IPS-15b (cell line): Measurements from ENCODE around the gene SSBP4.
A peak's percentile ranks its signal among the peaks of the same experiment; 100 is the strongest.

ENCODE experiments used
- H3K27me3 ChIP-seq: one replicate; pipeline ENCODE4 v1.6.1; 2013; ENCODE audit warnings: low read length; ENCODE audit not compliant: control insufficient read depth, insufficient read depth
- H3K36me3 ChIP-seq: one replicate; pipeline ENCODE4 v1.6.1; 2013; ENCODE audit warnings: low read length; ENCODE audit not compliant: control insufficient read depth, insufficient read depth
- H3K4me1 ChIP-seq: one replicate; pipeline ENCODE4 v1.6.1; 2013; ENCODE audit warnings: mild to moderate bottlenecking, low read length; ENCODE audit not compliant: control insufficient read depth, insufficient read depth
- H3K4me3 ChIP-seq: one replicate; pipeline ENCODE4 v1.5.1; 2013; ENCODE audit warnings: low read depth, low read length
- H3K9ac ChIP-seq: one replicate; pipeline ENCODE4 v1.6.1; 2013; ENCODE audit warnings: low read depth, mild to moderate bottlenecking, low read length
- H3K9me3 ChIP-seq: one replicate; pipeline ENCODE4 v1.6.1; 2013; ENCODE audit warnings: mild to moderate bottlenecking, low read length; ENCODE audit not compliant: control insufficient read depth, insufficient read depth

The SSBP4 gene

GRCh38 chr19:18431351-18432197, 12.4 kb downstream of the SSBP4 start:
- peaks cover 20% of the 10 kb centered on the region for H3K36me3 ChIP-seq
- peaks cover 7% of the 10 kb centered on the region for H3K4me1 ChIP-seq
- H3K9ac ChIP-seq = no peak overlapping the region
- no peaks in the 10 kb centered on the region for H3K27me3 ChIP-seq
- H3K4me3 ChIP-seq = peak overlapping the region; percentile 22
- H3K9me3 ChIP-seq = no peaks in the 10 kb centered on the region

DNA sequence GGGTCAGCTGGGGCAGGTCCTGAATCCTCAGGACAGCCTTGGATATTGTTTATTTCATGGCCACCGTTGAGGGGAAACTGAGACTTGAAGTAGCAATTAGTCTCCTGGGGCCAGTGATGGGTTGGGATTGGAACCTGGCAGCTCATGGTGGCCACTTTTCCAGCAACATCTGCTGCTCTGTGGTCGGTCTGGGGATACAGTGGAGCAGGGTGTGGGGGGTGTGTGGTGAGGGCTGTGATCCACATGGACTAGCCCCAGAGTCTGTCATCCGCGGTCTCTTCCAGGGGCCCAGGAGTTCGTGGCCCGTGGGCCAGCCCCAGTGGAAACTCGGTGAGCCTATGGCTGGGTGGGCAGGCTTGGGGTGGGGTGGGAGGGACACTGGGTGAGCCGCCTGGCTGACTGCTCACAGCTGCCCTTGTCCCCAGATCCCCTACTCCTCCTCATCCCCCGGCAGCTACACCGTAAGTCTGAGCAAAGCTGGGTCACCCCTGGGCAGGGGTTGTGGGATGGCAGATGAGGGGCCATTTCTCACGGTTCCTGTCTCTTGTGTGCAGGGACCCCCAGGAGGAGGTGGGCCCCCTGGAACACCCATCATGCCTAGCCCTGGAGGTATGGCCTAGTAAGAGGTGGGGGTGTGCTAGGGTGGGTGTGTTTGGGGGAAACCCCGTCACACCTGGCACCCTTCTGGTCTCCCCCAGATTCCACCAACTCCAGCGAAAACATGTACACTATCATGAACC, 13.2 kb downstream of the SSBP4 start:
- Histone ChIP-seq H3K9ac (peak overlapping the region; percentile 65), H3K4me1 (peaks cover 7% of the 10 kb centered on the region), H3K27me3 (no peaks in the 10 kb centered on the region), H3K9me3 (no peaks in the 10 kb centered on the region), H3K4me3 (peak overlapping the region; percentile 32), H3K36me3 (peaks cover 20% of the 10 kb centered on the region)

- H3K9ac ChIP-seq = peak overlapping the region; percentile 65
- no peaks in the 10 kb centered on the region for H3K27me3 ChIP-seq
- H3K4me1 ChIP-seq = peaks cover 7% of the 10 kb centered on the region
- H3K36me3 ChIP-seq = peaks cover 20% of the 10 kb centered on the region
- H3K9me3 ChIP-seq = no peaks in the 10 kb centered on the region
- peak overlapping the region; percentile 32 for H3K4me3 ChIP-seq
Measured at GRCh38 chr19:18433015-18433691, 14.0 kb downstream of the SSBP4 start.

GRCh38 chr19:18433735-18434398, 14.7 kb downstream of the SSBP4 start:
- Histone ChIP-seq H3K9me3 (no peaks in the 10 kb centered on the region), H3K9ac (no peak overlapping the region), H3K36me3 (peaks cover 20% of the 10 kb centered on the region), H3K4me3 (peak overlapping the region; percentile 13), H3K27me3 (no peaks in the 10 kb centered on the region), H3K4me1 (peaks cover 8% of the 10 kb centered on the region)

- H3K4me3 ChIP-seq = peak overlapping the region; percentile 8
- H3K36me3 ChIP-seq = peaks cover 20% of the 10 kb centered on the region
- H3K9me3 ChIP-seq = no peaks in the 10 kb centered on the region
- H3K4me1 ChIP-seq = peaks cover 16% of the 10 kb centered on the region
- no peaks in the 10 kb centered on the region for H3K27me3 ChIP-seq
- no peak overlapping the region for H3K9ac ChIP-seq
Measured at GRCh38 chr19:18434411-18435175, 15.4 kb downstream of the SSBP4 start.

DNA sequence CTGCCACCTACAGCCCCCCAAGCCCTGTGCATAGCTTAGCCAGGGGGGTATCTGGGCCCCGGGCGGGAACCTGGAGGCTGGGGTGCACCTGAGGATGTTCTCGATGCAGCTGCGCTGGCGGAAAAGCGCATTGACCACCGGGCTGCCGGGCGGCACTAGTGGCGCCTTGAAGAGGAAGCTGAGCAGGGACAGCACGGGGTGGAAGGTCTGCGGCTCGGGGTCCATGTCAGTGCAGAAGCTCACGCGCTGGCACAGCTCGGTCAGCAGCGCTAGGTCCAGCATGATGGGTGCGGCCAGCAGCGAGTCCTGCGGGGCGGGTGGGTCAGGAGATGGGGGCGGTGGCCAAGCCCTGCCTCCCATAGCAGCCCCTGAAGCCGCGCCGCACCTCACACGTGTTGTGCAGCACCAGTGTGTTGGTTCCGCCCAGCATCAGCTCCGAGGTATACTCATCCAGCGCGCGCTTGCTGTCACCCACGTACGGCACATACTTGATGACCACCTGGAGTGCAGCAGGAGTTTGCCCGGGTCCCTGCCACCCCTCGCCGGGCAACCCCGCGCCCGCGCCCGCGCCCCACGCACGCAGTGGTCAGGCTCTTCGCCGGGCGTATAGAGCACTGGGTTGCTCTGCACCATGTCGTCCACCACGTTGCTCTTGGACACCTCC, 16.1 kb downstream of the SSBP4 start:
- H3K4me1 ChIP-seq = peaks cover 20% of the 10 kb centered on the region
- H3K27me3 ChIP-seq = no peaks in the 10 kb centered on the region
- H3K9me3 ChIP-seq = no peaks in the 10 kb centered on the region
- H3K4me3 ChIP-seq = no peak overlapping the region
- peaks cover 20% of the 10 kb centered on the region for H3K36me3 ChIP-seq
- H3K9ac ChIP-seq = no peak overlapping the region

DNA sequence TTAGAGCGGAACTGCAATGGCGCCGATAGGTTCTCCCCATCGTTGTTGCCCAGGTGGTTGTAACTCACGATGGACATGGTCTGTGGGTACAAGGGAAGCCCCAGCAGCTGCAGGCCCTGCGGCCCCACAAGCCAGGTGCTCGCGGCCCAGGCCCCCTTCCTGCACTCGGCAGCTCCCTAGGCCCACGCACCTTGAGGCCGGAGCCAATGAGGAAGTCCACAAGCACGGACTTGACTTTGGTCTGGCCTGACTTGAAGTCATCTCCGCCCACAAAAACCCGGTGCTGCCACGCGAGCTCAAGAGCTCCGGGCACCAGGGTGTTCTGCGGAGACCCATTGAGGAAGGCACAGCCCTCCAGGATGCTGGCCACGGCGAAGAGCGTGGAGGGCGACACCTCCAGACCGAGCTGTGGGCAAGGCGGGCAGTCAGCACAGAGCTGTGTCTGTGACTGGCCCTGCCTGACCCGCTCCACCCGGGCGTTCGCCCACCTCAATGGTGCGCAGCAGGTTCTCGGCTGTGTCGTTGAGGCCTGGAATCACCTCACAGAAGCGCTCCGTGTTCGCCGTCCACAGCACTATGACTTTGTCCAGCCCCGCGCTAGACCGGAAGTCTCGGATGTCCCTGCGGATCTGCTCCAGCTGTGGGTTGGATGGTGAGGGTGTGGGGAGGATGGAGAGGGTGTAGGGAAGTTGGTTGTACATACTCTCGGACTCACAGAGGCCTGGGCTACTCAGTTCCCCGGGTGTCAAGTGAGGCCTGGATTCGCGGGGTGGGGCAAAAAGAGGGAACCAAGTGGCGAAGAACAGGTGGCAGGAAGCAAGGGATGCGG, 16.9 kb downstream of the SSBP4 start:
- no peak overlapping the region for H3K9ac ChIP-seq
- H3K9me3 ChIP-seq = no peaks in the 10 kb centered on the region
- H3K4me3 ChIP-seq = peak overlapping the region; percentile 72
- H3K27me3 ChIP-seq = no peaks in the 10 kb centered on the region
- H3K4me1 ChIP-seq = peaks cover 20% of the 10 kb centered on the region
- H3K36me3 ChIP-seq = peaks cover 20% of the 10 kb centered on the region

DNA sequence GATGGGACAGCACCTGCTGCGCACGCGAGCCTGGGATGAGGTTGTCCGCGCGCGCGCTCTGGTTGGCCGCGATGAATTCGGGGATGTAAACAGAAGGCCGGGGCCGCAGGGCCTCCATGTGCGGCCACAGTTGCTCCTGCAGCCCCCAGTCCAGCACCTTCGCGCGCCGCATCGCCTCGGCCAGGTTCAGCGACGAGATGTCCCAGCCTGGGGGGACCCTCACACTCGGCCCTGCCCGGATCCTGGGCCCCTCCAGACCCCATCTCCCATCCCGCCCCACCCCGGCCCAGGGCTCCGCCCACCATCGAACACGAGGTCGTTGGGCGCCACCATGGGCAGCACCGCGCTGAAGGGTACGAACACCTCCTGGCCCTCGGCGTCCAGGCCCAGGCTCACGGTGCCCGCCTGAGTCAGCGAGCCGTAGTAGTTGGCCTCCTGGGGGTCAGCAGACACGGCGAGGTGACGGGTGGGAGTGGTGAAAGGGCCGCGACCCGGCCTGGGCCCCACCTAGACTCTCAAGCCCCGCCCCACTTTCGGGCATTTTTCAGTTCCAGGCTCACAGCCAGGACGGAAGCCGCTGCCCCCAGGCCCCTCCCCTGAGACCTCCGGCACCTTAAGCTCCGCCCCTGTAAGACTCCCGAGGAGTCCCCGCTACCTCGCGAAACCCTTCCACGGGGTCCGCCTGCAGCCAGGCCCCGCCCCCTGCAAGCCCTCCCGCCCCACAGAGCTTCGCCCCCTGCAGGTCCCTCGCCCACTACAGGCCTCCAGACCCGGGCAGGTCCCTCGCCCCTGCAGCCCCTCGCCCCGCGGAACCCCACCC, 17.7 kb downstream of the SSBP4 start:
- no peaks in the 10 kb centered on the region for H3K27me3 ChIP-seq
- H3K4me3 ChIP-seq = peak overlapping the region; percentile 72
- H3K9me3 ChIP-seq = no peaks in the 10 kb centered on the region
- peaks cover 20% of the 10 kb centered on the region for H3K4me1 ChIP-seq
- peaks cover 20% of the 10 kb centered on the region for H3K36me3 ChIP-seq
- H3K9ac ChIP-seq = no peak overlapping the region

DNA sequence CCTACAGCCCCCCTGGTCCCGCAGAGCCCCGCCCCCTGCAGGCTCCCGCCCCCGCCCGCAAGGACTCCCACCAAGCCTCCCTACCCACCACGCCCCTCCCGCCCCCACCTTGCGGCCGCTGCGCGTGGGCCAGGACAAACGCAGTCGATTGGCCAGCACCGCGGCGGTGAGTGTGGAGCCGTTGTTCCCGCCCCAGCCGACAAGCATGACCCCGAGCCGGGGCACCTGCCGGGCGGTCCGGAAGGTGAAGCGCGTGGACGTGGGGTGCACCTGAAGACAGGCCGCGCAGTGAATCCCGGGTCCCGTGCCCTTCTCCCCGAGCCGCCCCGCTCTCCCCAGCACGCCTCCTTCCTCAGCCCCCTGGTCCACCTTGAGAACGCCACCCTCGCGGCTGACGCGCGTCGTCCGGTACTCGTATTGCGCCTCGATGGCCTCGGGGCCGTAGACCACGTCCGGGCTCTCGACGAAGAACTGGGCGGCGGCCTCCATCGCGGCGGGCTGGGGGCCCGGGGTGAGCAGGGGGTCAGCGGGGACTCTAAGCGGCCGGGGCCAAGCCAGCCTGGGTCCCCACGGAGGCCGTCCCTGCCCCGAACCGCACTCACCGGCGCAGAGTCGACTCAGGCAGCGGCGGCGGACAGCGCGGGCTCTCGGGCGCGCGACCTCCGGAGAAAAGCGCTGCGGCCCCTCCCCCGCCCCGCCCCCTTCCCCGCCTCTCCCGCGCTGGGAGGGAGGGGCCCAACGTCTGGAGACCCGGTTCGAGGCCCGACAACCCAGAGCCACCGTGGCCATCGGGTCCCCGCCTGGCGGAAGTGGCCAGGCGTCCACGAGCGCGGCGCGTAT, 18.5 kb downstream of the SSBP4 start, which contains the start of gene ISYNA1:
TSS of gene ISYNA1 (minus strand) at position 643 of the 840 bp plus-strand sequence. CDS start at position 489, 154 bp downstream.
- Histone ChIP-seq H3K36me3 (peaks cover 20% of the 10 kb centered on the region), H3K4me3 (peak within 1 kb of the TSS; percentile 77), H3K27me3 (no peaks in the 10 kb centered on the region), H3K9ac (no peak within 1 kb of the TSS), H3K4me1 (peaks cover 16% of the 10 kb centered on the region), H3K9me3 (no peaks in the 10 kb centered on the region)
